Measurements from ENCODE around the gene HAND1.
"Not testable (repeated sequence)": the region's sequence is repeated elsewhere in the genome, so short reads cannot be mapped to it uniquely, and the experiment has no call there.

Gene HAND1

DNA sequence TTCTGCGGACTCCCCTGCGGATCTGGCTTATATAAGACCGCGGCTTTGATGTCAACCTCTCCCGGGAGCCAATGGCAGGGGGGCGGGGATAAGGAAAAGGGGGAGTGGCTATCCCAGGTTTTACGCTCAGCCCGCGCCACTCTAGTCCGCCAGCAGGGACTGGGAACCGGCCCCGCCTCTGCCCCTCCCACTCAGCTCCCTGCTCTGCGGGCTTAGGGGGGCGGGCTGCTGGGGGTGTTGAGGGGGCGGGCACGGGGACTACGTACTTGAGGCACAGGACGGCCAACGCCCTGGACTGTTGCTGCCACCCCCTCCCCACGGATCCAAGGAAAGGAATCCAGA is at the start of gene HAND1:
HAND1 (minus strand) TSS at position 4 of the 342 bp plus-strand sequence. CDS start 219 bp downstream, outside the sequence.
- DNase-seq (ENCODE audit: low read depth, low spot score) = no peak

GRCh38 chr5:154526231-154527226 is 48.5 kb upstream of the HAND1 start:
- DNase-seq (ENCODE audit: low read depth, low spot score) = no peak

DNA sequence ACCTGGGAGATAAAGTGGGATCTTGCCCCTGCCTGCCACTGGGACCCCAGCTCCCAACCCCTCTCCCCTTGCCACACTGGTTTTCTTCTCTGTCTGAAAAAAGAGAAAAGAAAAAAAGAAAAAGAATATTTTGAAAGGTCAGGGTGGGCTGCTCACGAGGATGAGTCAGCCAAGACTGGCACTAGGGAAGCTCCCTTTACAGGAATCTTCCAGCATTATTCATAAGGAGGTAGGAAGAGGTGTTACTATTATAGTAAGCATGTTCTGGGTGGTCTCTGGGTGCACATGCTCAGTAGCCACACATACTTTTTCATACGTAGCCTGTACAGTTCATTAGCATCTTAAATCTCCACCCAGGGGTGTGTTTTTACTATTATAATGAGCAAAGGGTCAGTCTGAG is 46.8 kb upstream of the HAND1 start:
- DNase-seq (ENCODE audit: low read depth, low spot score) = no peak

- DNase-seq (ENCODE audit: low read depth, low spot score) = no peak
Observed at GRCh38 chr5:154524181-154524580, 46.2 kb upstream of the HAND1 start.

- DNase-seq (ENCODE audit: low read depth, low spot score) = no peak
Observed at GRCh38 chr5:154523709-154524108, 45.7 kb upstream of the HAND1 start.

DNA sequence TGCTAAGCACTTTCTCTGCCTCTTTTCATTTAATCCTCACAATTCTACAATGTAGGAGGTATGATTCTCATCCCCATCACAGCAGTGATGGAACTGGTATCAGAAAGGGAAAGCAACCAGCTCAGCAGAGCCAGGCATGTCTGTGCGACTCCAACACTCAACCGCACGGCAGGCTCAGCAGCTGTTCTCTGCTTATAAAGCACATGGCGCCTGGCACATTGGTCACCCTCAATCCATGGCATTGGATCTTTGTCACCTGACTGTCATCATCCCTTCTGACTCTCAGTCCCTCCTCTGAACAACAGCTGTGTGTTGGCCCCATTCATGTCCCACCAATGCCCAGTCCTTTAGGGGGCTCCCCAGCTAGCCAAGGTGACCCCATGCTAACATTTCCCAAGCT is 45.1 kb upstream of the HAND1 start:
- no peak for DNase-seq (ENCODE audit: low read depth, low spot score)

DNA sequence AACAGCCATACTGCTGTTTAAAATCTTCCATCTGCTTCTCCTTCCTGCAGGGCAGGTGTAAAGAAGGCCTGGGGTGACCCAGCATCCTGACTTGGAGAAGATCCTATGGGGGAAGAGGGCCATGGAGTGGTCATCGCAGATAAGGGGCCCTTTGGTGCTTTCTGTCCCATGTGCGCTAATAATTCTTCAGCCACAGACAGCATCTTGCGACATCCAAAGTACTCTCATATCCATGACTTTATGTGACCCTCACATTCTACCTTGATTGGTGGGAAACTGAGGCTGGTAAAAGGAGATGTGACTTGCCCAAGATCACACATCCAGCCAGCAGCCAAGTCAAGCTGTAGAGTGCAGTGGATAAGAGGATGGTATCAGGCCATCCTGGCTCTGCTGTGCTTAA is 44.3 kb upstream of the HAND1 start:
- no peak for DNase-seq (ENCODE audit: low read depth, low spot score)

- no peak for DNase-seq (ENCODE audit: low read depth, low spot score)
Observed at GRCh38 chr5:154521756-154522155, 43.7 kb upstream of the HAND1 start.

GRCh38 chr5:154520861-154521453 is 42.9 kb upstream of the HAND1 start:
- DNase-seq (ENCODE audit: low read depth, low spot score) = no peak

DNA sequence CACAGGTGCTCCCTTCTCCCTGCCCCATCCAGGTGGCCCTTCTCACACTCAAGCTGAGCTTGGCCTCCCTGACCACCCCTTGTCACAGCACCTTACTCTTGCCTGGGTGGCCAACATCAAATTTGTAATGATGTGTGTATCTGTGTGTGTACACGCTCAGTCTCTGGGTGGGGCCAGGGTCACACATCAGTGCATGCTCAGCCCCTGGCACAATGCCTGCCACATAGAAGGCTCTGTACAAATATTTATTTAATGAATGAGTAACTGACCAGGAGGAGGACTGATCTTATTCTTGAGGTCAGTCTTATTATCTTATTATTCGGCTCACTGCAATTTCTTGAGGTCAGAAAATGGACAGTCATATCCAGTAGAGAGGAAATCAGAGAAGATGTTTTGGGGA is 41.3 kb upstream of the HAND1 start:
- DNase-seq (ENCODE audit: low read depth, low spot score) = no peak

- no peak for DNase-seq (ENCODE audit: low read depth, low spot score)
Observed at GRCh38 chr5:154518438-154518867, 40.4 kb upstream of the HAND1 start.

DNA sequence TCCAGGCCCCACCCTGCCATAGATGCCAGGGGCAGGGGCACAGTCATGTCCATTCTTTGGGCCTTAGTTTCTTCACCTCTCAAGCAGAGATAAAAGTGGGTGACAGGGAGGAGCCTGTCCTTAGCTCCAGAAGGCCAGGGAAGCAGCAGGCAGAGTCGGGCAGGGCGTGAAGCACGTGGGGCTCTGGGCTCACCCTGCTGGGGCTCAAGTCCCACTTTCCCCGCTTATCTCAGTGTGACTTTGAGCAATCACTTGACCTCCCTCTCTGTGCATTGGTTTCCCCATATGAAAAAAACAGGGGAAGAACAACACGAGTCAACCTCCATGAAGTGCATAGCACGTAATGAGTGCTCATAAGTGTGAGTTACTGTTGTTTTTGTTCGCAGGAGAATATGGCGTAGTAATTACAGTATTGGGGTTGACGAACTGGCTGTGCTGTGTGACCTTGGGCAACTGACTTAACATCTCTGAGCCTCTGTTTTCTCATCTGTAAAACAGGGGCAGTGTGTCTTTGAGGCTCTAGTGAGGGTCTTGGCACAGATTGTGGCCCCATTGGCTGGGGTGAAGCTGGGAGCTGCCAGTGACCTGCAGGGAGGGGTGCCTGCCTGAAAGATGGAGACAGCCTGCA is 39.9 kb upstream of the HAND1 start:
- no peak for DNase-seq (ENCODE audit: low read depth, low spot score)

- DNase-seq (ENCODE audit: low read depth, low spot score) = no peak
Observed at GRCh38 chr5:154517181-154517580, 39.2 kb upstream of the HAND1 start.

DNA sequence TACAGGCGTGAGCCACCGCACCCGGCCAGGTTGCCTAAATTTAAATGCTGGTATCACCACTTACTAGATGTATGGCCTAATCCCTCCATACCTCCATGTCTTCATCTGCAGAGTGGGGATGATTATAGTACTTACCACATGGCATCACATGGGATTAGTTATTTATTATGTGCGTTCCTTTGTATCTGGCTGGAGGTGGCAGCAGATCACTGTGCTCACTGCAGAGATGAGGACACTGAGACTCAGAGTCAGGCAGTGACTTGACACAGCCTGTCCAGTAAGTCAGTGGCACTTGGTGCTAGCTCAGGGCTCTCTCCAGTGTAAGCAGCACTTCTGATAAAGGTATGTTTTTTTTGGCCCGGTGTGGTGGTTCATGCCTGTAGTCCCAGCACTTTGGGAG is 38.4 kb upstream of the HAND1 start:
- no peak for DNase-seq (ENCODE audit: low read depth, low spot score)

DNA sequence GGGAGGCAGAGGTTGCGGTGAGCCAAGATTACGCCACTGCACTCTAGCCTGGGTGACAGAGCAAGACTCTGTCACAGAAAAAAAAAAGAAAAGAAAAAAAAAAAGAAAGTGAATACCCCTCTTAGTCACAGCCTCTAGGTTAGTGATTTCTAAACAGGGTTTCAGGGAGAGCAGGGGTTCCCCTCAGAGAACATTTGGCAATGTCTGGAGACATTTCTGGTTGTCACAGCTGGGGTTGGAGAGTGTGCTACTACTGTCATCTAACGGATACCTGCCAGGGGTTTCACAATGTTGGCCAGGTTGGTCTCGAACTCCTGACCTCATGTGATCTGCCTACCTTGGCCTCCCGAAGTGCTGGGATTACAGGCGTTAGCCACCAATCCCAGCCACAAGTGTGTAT is 37.5 kb upstream of the HAND1 start:
- DNase-seq (ENCODE audit: low read depth, low spot score) = not testable (repeated sequence)

GRCh38 chr5:154514331-154514730 is 36.3 kb upstream of the HAND1 start:
- no peak for DNase-seq (ENCODE audit: low read depth, low spot score)

DNA sequence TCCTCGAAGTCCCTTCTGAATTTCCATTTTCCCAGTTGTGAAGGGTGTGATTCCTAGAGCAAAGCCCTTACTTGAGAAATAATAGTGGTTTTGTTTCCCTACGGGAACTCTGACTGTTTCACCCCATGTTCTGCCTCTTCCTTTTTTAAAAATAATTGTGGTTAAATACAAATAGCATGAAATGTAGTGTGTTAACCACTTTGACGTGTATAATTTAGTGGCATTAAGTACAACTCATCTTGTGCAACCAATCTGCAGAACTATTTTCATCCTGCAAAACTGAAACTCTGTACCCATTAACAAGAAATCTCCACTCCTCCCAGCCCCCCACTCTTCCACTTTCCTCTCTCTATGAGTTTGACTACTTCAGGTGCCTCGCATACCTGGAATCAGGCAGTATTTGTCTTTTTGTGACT is 35.6 kb upstream of the HAND1 start:
- no peak for DNase-seq (ENCODE audit: low read depth, low spot score)

GRCh38 chr5:154511984-154512383 is 34.0 kb upstream of the HAND1 start:
- DNase-seq (ENCODE audit: low read depth, low spot score) = no peak

GRCh38 chr5:154509784-154510555 is 31.9 kb upstream of the HAND1 start:
- DNase-seq (ENCODE audit: low read depth, low spot score) = no peak

- no peak for DNase-seq (ENCODE audit: low read depth, low spot score)
Observed at GRCh38 chr5:154508114-154508513, 30.1 kb upstream of the HAND1 start.

DNA sequence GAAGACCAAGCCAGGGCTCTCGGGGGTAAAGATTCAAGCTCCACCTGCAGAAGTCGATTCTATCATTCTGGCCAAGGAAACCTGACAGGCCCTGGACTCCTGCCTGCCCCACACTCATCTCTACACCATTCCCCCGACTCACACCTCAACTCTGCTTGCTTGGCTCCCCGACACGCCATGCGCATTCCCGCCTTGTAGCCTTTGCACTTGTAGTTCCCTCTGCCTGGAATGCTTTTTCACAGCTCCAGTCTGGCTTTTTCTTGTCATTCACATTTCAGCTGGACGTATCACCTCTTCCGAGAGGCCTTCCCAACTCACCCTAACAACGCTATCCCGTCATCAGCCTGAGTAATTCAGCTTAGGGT is 28.7 kb upstream of the HAND1 start:
- no peak for DNase-seq (ENCODE audit: low read depth, low spot score)

Measured in brain pericyte (primary cell).